H1 (cell line): ENCODE data around the gene KLHDC8A. TPM values are rescaled to one million over a fixed set of nuclear protein-coding genes. Genes with fewer than 3 reads are reported as not detected.

Source experiments
- CTCF ChIA-PET: fragments of 300-600 bp; sonication (Branson Sonifier 250); formaldehyde crosslinking; loops from one replicate; lab custom pipeline; 2021; ENCODE audit not compliant: partially characterized antibody; lab: Charles Lee
- POLR2A ChIA-PET: fragments of 300-600 bp; sonication (Branson Sonifier 250); formaldehyde crosslinking; loops from one replicate; lab custom pipeline; 2021; ENCODE audit warnings: inconsistent platforms; ENCODE audit not compliant: partially characterized antibody; lab: Charles Lee
- DNase-seq, 2 experiments: peaks; one replicate each; pipeline versions ENCODE4 v3.0.0 to v3.0.0-alpha.2; 2010 to 2022; ENCODE audit warnings: low spot score in 2 of 2, low read depth in 1 of 2, mixed read lengths in 1 of 2
- FAIRE-seq: peaks from 2 replicates; lab custom pipeline; 2011; peaks lifted over from hg19 to GRCh38; lab: Jason Lieb, UNC
- H2AFZ ChIP-seq: 2 replicates; pipeline ENCODE4 v1.8.1; 2012; ENCODE audit warnings: low read length, inconsistent platforms
- H2AK5ac ChIP-seq: 2 replicates; pipeline ENCODE4 v1.6.1; 2013; ENCODE audit warnings: low read depth, low read length
- H2BK120ac ChIP-seq: replicated peaks from 2 replicates; pipeline ENCODE3; 2013; ENCODE audit warnings: low read depth, low read length, inconsistent platforms
- H2BK12ac ChIP-seq: 2 replicates; pipeline ENCODE4 v1.6.1; 2013; ENCODE audit warnings: low read depth, low read length
- H2BK15ac ChIP-seq: 2 replicates; pipeline ENCODE4 v1.6.1; 2013; ENCODE audit warnings: low read length
- H2BK20ac ChIP-seq: 2 replicates; pipeline ENCODE4 v1.6.1; 2013; ENCODE audit warnings: low read length
- H2BK5ac ChIP-seq: 2 replicates; pipeline ENCODE4 v1.6.1; 2013; ENCODE audit warnings: low read depth, low read length
- H3K14ac ChIP-seq: 2 replicates; pipeline ENCODE4 v1.6.1; 2013; ENCODE audit warnings: inconsistent platforms; ENCODE audit not compliant: insufficient read length
- H3K18ac ChIP-seq: 2 replicates; pipeline ENCODE4 v1.6.1; 2013; ENCODE audit warnings: low read length; ENCODE audit errors: extremely low read depth
- H3K23ac ChIP-seq: 2 replicates; pipeline ENCODE4 v1.6.1; 2013; ENCODE audit warnings: inconsistent platforms; ENCODE audit not compliant: insufficient read length
- H3K23me2 ChIP-seq: 2 replicates; pipeline ENCODE4 v1.6.1; 2013; ENCODE audit warnings: low read depth, low read length
- H3K27ac ChIP-seq: 2 replicates; pipeline ENCODE4 v1.6.1; 2011; ENCODE audit warnings: low read depth, low read length, inconsistent platforms
- H3K27me3 ChIP-seq, 4 experiments: replicated peaks in 1 of 4; 1 replicate in 1 of 4; 2 replicates in 3 of 4; pipeline versions ENCODE4 v1.6.1 to v1.8.1; 2011 to 2013; ENCODE audit warnings: low read length in 3 of 4, mild to moderate bottlenecking in 3 of 4, inconsistent platforms in 2 of 4, mixed read lengths in 2 of 4, moderate library complexity in 1 of 4; ENCODE audit not compliant: control insufficient read depth in 3 of 4, insufficient read depth in 3 of 4; ENCODE audit errors: extremely low read depth in 1 of 4
- H3K36me3 ChIP-seq, 4 experiments: 2 replicates each; pipeline versions ENCODE4 v1.6.1 to v1.8.1; 2011 to 2013; ENCODE audit warnings: mild to moderate bottlenecking in 4 of 4, low read length in 3 of 4, moderate library complexity in 2 of 4, control low read depth in 1 of 4, inconsistent platforms in 1 of 4; ENCODE audit not compliant: insufficient read depth in 4 of 4, control insufficient read depth in 2 of 4
- H3K4ac ChIP-seq: replicated peaks from 2 replicates; pipeline ENCODE3; 2013; ENCODE audit warnings: low read length, low read depth, mixed read lengths, inconsistent platforms; ENCODE audit not compliant: insufficient read length
- H3K4me1 ChIP-seq, 4 experiments: replicated peaks in 1 of 4; 1 replicate in 1 of 4; 2 replicates in 3 of 4; pipeline versions ENCODE4 v1.6.1 to v1.8.1; 2011 to 2013; ENCODE audit warnings: low read length in 3 of 4, inconsistent platforms in 2 of 4, mixed read lengths in 1 of 4; ENCODE audit not compliant: insufficient read depth in 4 of 4, control insufficient read depth in 3 of 4
- H3K4me2 ChIP-seq, 2 experiments: 2 replicates each; pipeline versions ENCODE4 v1.6.1 to v1.8.1; 2011 to 2013; ENCODE audit warnings: low read depth in 2 of 2, low read length in 2 of 2, control low read depth in 1 of 2, inconsistent platforms in 1 of 2, mild to moderate bottlenecking in 1 of 2; ENCODE audit not compliant: insufficient read depth in 1 of 2
- H3K4me3 ChIP-seq, 4 experiments: fragments of 200-600, 300-600 bp in 1 of 4; sonication (generic), shearing (Covaris generic), sonication (Bioruptor Twin) in 1 of 4; 2 replicates each; pipeline versions ENCODE4 v1.5.1 to v1.8.1; 2011 to 2016; ENCODE audit warnings: low read length in 4 of 4, low read depth in 3 of 4, control low read depth in 2 of 4, inconsistent platforms in 2 of 4, mild to moderate bottlenecking in 2 of 4, mixed read lengths in 1 of 4, moderate library complexity in 1 of 4; ENCODE audit not compliant: insufficient read depth in 2 of 4; ENCODE audit errors: extremely low read depth in 1 of 4
- H3K56ac ChIP-seq: replicated peaks from 2 replicates; pipeline ENCODE3; 2013; ENCODE audit warnings: low read depth, mild to moderate bottlenecking, mixed read lengths, low read length, inconsistent platforms; ENCODE audit not compliant: insufficient read length
- H3K79me1 ChIP-seq: 2 replicates; pipeline ENCODE4 v1.6.1; 2013; ENCODE audit warnings: low read depth, low read length, control low read depth
- H3K79me2 ChIP-seq, 2 experiments: 2 replicates each; pipeline versions ENCODE4 v1.6.1 to v1.8.1; 2012 to 2013; ENCODE audit warnings: low read length in 2 of 2, mild to moderate bottlenecking in 2 of 2, inconsistent platforms in 1 of 2; ENCODE audit not compliant: insufficient read depth in 2 of 2, control insufficient read depth in 1 of 2
- H3K9ac ChIP-seq, 4 experiments: replicated peaks in 1 of 4; 1 replicate in 1 of 4; 2 replicates in 3 of 4; pipeline versions ENCODE4 v1.6.1 to v1.8.1; 2011 to 2013; ENCODE audit warnings: low read depth in 3 of 4, low read length in 3 of 4, control low read depth in 2 of 4, mild to moderate bottlenecking in 2 of 4, moderate library complexity in 2 of 4, inconsistent platforms in 1 of 4; ENCODE audit errors: extremely low read depth in 1 of 4
- H3K9me3 ChIP-seq, 2 experiments: 2 replicates each; pipeline versions ENCODE4 v1.6.1 to v1.8.1; 2012 to 2013; ENCODE audit warnings: mild to moderate bottlenecking in 2 of 2, moderate library complexity in 2 of 2, control low read depth in 1 of 2, inconsistent platforms in 1 of 2, low read depth in 1 of 2, low read length in 1 of 2, mixed read lengths in 1 of 2; ENCODE audit not compliant: insufficient read depth in 2 of 2
- H4K20me1 ChIP-seq, 2 experiments: replicated peaks in 1 of 2; 2 replicates each; pipeline versions ENCODE3 to v1.8.1; 2011 to 2013; ENCODE audit warnings: inconsistent platforms in 2 of 2, low read length in 2 of 2, mild to moderate bottlenecking in 1 of 2; ENCODE audit not compliant: insufficient read depth in 2 of 2, control insufficient read depth in 1 of 2
- H4K5ac ChIP-seq: 2 replicates; pipeline ENCODE4 v1.6.1; 2013; ENCODE audit warnings: low read length, low read depth, mixed read lengths, inconsistent platforms; ENCODE audit not compliant: insufficient read length
- H4K8ac ChIP-seq: 2 replicates; pipeline ENCODE4 v1.8.0; 2013; ENCODE audit warnings: mild to moderate bottlenecking, moderate library complexity, low read length, inconsistent platforms; ENCODE audit not compliant: insufficient read depth; ENCODE audit errors: extremely low read depth
- H4K91ac ChIP-seq: replicated peaks from 2 replicates; pipeline ENCODE3; 2013; ENCODE audit warnings: low read length, mixed read lengths, inconsistent platforms; ENCODE audit not compliant: insufficient read length
- EP300 ChIP-seq, 2 experiments: IDR thresholded peaks; 1 replicate in 1 of 2; 2 replicates in 1 of 2; pipeline ENCODE4 v1.6.1; 2011 to 2012; ENCODE audit warnings: low read depth in 2 of 2, low read length in 2 of 2, mild to moderate bottlenecking in 2 of 2, borderline replicate concordance in 1 of 2, inconsistent platforms in 1 of 2, moderate library complexity in 1 of 2
- JUN ChIP-seq: IDR thresholded peaks from 2 replicates; pipeline ENCODE4 v1.6.1; 2011; ENCODE audit warnings: low read depth, mild to moderate bottlenecking, improper control_type of control experiment, low read length
- NANOG ChIP-seq: IDR thresholded peaks from 2 replicates; pipeline ENCODE4 v1.6.1; 2011; ENCODE audit warnings: low read length, low read depth, mild to moderate bottlenecking, inconsistent platforms; ENCODE audit not compliant: insufficient read depth, poor library complexity, severe bottlenecking
- PHF8 ChIP-seq: fragments of 200-600 bp; sonication (generic); conservative IDR thresholded peaks from 2 replicates; pipeline ENCODE4 v1.7.1; 2012; ENCODE audit warnings: low read depth, mild to moderate bottlenecking, inconsistent platforms, low read length, moderate library complexity
- POU5F1 ChIP-seq: IDR thresholded peaks from 2 replicates; pipeline ENCODE4 v1.6.1; 2011; ENCODE audit warnings: low read depth, mild to moderate bottlenecking, low read length, moderate library complexity
- RAD21 ChIP-seq, 2 experiments: IDR thresholded peaks in 1 of 2; conservative IDR thresholded peaks in 1 of 2; 2 replicates each; pipeline ENCODE4 v1.6.1; 2011; ENCODE audit warnings: low read depth in 2 of 2, low read length in 2 of 2, improper control_type of control experiment in 1 of 2, inconsistent platforms in 1 of 2, mild to moderate bottlenecking in 1 of 2, moderate library complexity in 1 of 2
- SIRT6 ChIP-seq: IDR thresholded peaks from one replicate; pipeline ENCODE4 v1.7.1; 2012; ENCODE audit warnings: low read length, inconsistent platforms
- TAF7 ChIP-seq: optimal IDR thresholded peaks from 2 replicates; pipeline ENCODE3; 2011; ENCODE audit warnings: low read depth, mild to moderate bottlenecking, inconsistent platforms, low read length, moderate library complexity, borderline replicate concordance
- YY1 ChIP-seq: IDR thresholded peaks from 2 replicates; pipeline ENCODE4 v1.6.1; 2011; ENCODE audit warnings: low read depth, mild to moderate bottlenecking, low read length
- WGBS, 2 experiments: shearing (Covaris generic) in 1 of 2; methylation state at CpG; one replicate each; pipeline versions ENCODE4 v1.1.6 to v1.1.7; 2013 to 2015; ENCODE audit warnings: low lambda C conversion rate in 2 of 2, mixed read lengths in 2 of 2, inconsistent platforms in 1 of 2, low coverage in 1 of 2, missing lambda C conversion rate in 1 of 2; ENCODE audit not compliant: insufficient replicate concordance in 2 of 2, insufficient coverage in 1 of 2, insufficient read length in 1 of 2; ENCODE audit errors: extremely low coverage in 1 of 2, missing lambda C conversion rate in 1 of 2; 5-methylcytosine and 5-hydroxymethylcytosine counted together
- polyA plus RNA-seq, 7 experiments: library from polyadenylated mRNA; depleted of rRNA in 3 of 7; stranded (reverse) in 5 of 7; unstranded in 2 of 7; fragments of >200 nt in 5 of 7; fragments of 200-250 nt in 2 of 7; gene quantifications; 1 replicate in 5 of 7; 2 replicates in 1 of 7; 4 replicates in 1 of 7; pipeline versions ENCODE4 v1.2.1 to v1.2.3, GENCODE V29; 2011 to 2013; ENCODE audit warnings: missing spikeins in 2 of 7, mixed read lengths in 2 of 7
- total RNA-seq: library from RNA; stranded (reverse); fragmentation: NEBNext Ultra II Directional; extraction: Animal tissue kit (Norgen Biotek cat#: 25700); gene quantifications from 2 replicates; pipeline ENCODE4 v1.2.1, GENCODE V29; 2021
- TF ChIP-seq, protein P1 (sequence below), 3 experiments: IDR thresholded peaks; 1 replicate in 2 of 3; 2 replicates in 1 of 3; pipeline versions ENCODE4 v1.5.1 to v1.6.1; 2011; ENCODE audit warnings: low read length in 3 of 3, mild to moderate bottlenecking in 3 of 3, inconsistent platforms in 2 of 3, low read depth in 1 of 3, moderate library complexity in 1 of 3; ENCODE audit not compliant: insufficient read depth in 1 of 3; ENCODE audit errors: control extremely low read depth in 1 of 3

The KLHDC8A gene
- total and polyA plus RNA-seq, 2 of the 8 experiments (the other 6 are each of a cell fraction or from before 2014, with no cell fraction given) = 1.9 to 3.4 TPM

DNA sequence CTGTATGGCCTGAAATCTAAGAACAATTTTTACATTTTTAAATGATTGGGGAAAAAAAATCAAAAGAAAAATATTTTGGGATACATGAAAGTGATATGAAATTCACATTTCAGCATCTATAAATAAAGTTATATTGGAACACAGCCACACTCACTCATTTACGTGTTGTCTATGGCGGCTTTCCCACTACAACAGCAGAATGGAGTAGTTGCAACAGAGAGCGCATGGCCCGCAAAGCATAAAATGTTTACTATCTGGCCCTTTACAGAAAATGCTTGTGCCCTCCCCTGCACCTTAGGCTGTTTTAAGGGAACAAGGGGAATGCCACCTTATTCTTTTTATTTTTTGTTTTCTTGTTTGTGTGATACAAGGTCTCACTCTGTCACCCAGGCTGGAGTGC is 3.5 kb downstream of the KLHDC8A start:
- ChIA-PET CTCF (interaction anchor here (0.9 to 67.1 kb wide), 30 partner anchors 8 to 218 kb away, joined by 3 to 2424 read pairs (median 10); partner anchors contain the start of genes BLACAT1 and TMCC2), POLR2A (no interaction called here)
- no peak overlapping the region for H3K27ac ChIP-seq
- no peak overlapping the region for H4K91ac ChIP-seq
- no peaks in the 10 kb centered on the region for H3K23me2 ChIP-seq
- H3K9ac ChIP-seq = no peak overlapping the region
- H3K18ac ChIP-seq = no peak overlapping the region
- no peaks in the 10 kb centered on the region; a peak in 1 of 7 replicates for H3K27me3 ChIP-seq
- no peak overlapping the region for H3K56ac ChIP-seq
- no peak overlapping the region for H2BK12ac ChIP-seq
- WGBS, 2 experiments = 97% methylated on average over 4 of the region's 4 CpGs; no CpG with 5 or more reads in 1 of the 2 experiments
- H3K23ac ChIP-seq = no peak overlapping the region
- no peak overlapping the region for H4K5ac ChIP-seq
- no peak overlapping the region for H4K8ac ChIP-seq
- H3K14ac ChIP-seq = no peak overlapping the region
- H3K4me1 ChIP-seq = peaks cover 27 to 53% (median 35%) of the 10 kb centered on the region in 4 experiments
- H3K4ac ChIP-seq = no peak overlapping the region
- no peaks in the 10 kb centered on the region for H3K79me1 ChIP-seq
- no peak overlapping the region for H2AK5ac ChIP-seq
- H2BK5ac ChIP-seq = no peak overlapping the region
- no peak overlapping the region for H2BK15ac ChIP-seq
- no peaks in the 10 kb centered on the region for H3K9me3 ChIP-seq
- no peak overlapping the region for H3K4me2 ChIP-seq
- no peak overlapping the region for H2AFZ ChIP-seq
- H4K20me1 ChIP-seq = no peaks in the 10 kb centered on the region
- DNase-seq (no peak), FAIRE-seq (no peak)
- H2BK20ac ChIP-seq = no peak overlapping the region
- H2BK120ac ChIP-seq = no peak overlapping the region
- no peaks in the 10 kb centered on the region for H3K36me3 ChIP-seq
- H3K79me2 ChIP-seq = no peaks in the 10 kb centered on the region
- no peak for TF ChIP-seq RAD21 (IDR thresholded peaks at IDR 0.05 in 1 of 2, conservative IDR thresholded peaks at IDR 0.05 in 1 of 2; ENCODE audit: low read depth in 2 of 2, low read length in 2 of 2)
- TF ChIP-seq EP300 (IDR thresholded peaks at IDR 0.05; ENCODE audit: borderline replicate concordance in 1 of 2, low read depth in 2 of 2, low read length in 2 of 2) = no peak
- TF ChIP-seq YY1 = no peak
- no peak for TF ChIP-seq SIRT6
- no peak for TF ChIP-seq TAF7
- TF ChIP-seq JUN = no peak
- no peak for TF ChIP-seq POU5F1
- TF ChIP-seq PHF8 = no peak
- TF ChIP-seq NANOG = no peak
- TF ChIP-seq, protein P1, sequence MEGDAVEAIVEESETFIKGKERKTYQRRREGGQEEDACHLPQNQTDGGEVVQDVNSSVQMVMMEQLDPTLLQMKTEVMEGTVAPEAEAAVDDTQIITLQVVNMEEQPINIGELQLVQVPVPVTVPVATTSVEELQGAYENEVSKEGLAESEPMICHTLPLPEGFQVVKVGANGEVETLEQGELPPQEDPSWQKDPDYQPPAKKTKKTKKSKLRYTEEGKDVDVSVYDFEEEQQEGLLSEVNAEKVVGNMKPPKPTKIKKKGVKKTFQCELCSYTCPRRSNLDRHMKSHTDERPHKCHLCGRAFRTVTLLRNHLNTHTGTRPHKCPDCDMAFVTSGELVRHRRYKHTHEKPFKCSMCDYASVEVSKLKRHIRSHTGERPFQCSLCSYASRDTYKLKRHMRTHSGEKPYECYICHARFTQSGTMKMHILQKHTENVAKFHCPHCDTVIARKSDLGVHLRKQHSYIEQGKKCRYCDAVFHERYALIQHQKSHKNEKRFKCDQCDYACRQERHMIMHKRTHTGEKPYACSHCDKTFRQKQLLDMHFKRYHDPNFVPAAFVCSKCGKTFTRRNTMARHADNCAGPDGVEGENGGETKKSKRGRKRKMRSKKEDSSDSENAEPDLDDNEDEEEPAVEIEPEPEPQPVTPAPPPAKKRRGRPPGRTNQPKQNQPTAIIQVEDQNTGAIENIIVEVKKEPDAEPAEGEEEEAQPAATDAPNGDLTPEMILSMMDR (IDR thresholded peaks at IDR 0.05; ENCODE audit: control extremely low read depth in 1 of 3, insufficient read depth in 1 of 3, low read depth in 1 of 3, low read length in 3 of 3) = no peak
- H3K4me3 ChIP-seq = no peak overlapping the region
